Ovary (tissue), 9 donors: ENCODE data around the gene SLC9A8. TPM values are rescaled to one million over a fixed set of nuclear protein-coding genes. Genes with fewer than 3 reads are reported as not detected.
A peak's percentile ranks its signal among the peaks of the same experiment; 100 is the strongest.

ENCODE experiments used
- DNase-seq, 5 donors: peaks; one replicate each; pipeline ENCODE4 v3.0.0-alpha.2; 2019 to 2020
- H3K27ac ChIP-seq, 2 donors: fragments of 200-600 bp; one replicate each; pipeline versions ENCODE4 v1.5.1 to v1.8.0; 2019 to 2022
- H3K27me3 ChIP-seq: fragments of 200-600 bp; one replicate; pipeline ENCODE4 v1.8.0; 2022
- H3K36me3 ChIP-seq: fragments of 200-600 bp; sonication (generic); one replicate; pipeline ENCODE4 v1.5.1; 2019
- H3K4me1 ChIP-seq: one replicate; pipeline ENCODE4 v1.8.1; 2013; ENCODE audit warnings: mild to moderate bottlenecking, moderate library complexity; ENCODE audit not compliant: insufficient read depth
- H3K4me3 ChIP-seq: fragments of 200-600 bp; sonication (generic); one replicate; pipeline ENCODE4 v1.5.1; 2017
- H3K9me3 ChIP-seq, 2 donors: fragments of 200-600 bp in 1 of 2; sonication (generic) in 1 of 2; one replicate each; pipeline versions ENCODE4 v1.5.1 to v1.8.1; 2013 to 2019; ENCODE audit warnings: mild to moderate bottlenecking in 1 of 2, moderate library complexity in 1 of 2
- EP300 ChIP-seq: sonication (generic); formaldehyde crosslinking; IDR thresholded peaks from one replicate; pipeline ENCODE4 v1.6.1; 2017; ENCODE audit warnings: antibody characterized with exemption
- POLR2A ChIP-seq: fragments of 450-650 bp; IDR thresholded peaks from one replicate; pipeline ENCODE4 v1.6.1; 2017; ENCODE audit warnings: antibody characterized with exemption, mild to moderate bottlenecking, moderate library complexity
- WGBS, 3 donors: extraction: QIAGEN DNeasy Blood & Tissue Kit in 1 of 3; methylation state at CpG; one replicate each; pipeline versions ENCODE4 v1.1.5 to v1.1.7; 2013 to 2017; 5-methylcytosine and 5-hydroxymethylcytosine counted together
- intact Hi-C, 4 donors: fragments of 100-400 bp; cut with DNase I; formaldehyde crosslinking; loops; one replicate each; pipeline versions ENCODE4 v1.11.0 to v1.15.1; 2022 to 2023
- polyA plus RNA-seq, 2 donors: library from polyadenylated mRNA; stranded (reverse); fragments of 200-250 nt in 1 of 2; fragments of 350-450 nt in 1 of 2; fragmentation: Illumina TruSeq in 1 of 2; extraction: RNeasy Lipid Tissue Mini Kit (QIAGEN cat#74804) in 1 of 2; gene quantifications; one replicate each; pipeline ENCODE4 v1.2.3, GENCODE V29; 2013 to 2014
- total RNA-seq, 7 donors: library from RNA; depleted of rRNA in 2 of 7; stranded (reverse); fragments of >200 nt in 2 of 7; fragmentation: NEBNext Ultra II Directional in 3 of 7; extraction: Animal tissue kit (Norgen Biotek cat#: 25700) in 3 of 7; gene quantifications; one replicate each; pipeline versions ENCODE4 v1.1.0 to v1.2.4, GENCODE V29; 2016 to 2023
- TF ChIP-seq, protein P1 (sequence below), 3 donors: fragments of 450-650 bp in 2 of 3; fragments of 200-600 bp in 1 of 3; IDR thresholded peaks; one replicate each; pipeline versions ENCODE4 v1.5.1 to v1.8.0; 2016 to 2022; ENCODE audit warnings: antibody characterized with exemption in 3 of 3, mild to moderate bottlenecking in 1 of 3
- donor health status: DM: no; HTN: no; CAD: no; lungs with moderate emphysema.
- donor health status: DM: no; HTN: no; CAD: no.
- donor health status: Bipolar disorder and iron deficiency.
- donor health status: DM: yes; HTN: yes; CAD: no.
- donor health status: DM: no; HTN: no; CAD: no.
- donor health status: DM: yes; HTN: yes; CAD: no.

Gene SLC9A8
- total and polyA plus RNA-seq, 9 donors, result 3.9 to 11.4 (median 7.7) TPM

DNA sequence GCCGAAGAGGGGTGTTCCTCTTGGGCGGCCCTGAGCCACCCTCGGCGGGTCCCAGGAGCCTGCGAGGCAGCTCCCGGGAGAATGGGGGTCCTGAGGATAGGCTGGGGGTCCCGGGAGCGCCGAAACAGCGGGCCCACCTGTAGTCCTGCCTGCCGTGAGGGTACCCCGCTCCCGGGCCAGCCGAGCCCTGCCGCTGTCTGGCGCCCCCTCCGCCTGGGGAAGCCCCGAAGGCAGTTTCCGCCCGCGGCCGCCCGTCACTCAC is 102.4 kb downstream of the SLC9A8 start:
- DNase-seq, result peak in 1 of 5 donors; percentile 50
- H3K27me3 ChIP-seq, result no peaks in the 10 kb centered on the region
- H3K9me3 ChIP-seq, result no peaks in the 10 kb centered on the region
- H3K4me3 ChIP-seq, result peak overlapping the region; percentile 100
- peaks cover 7% of the 10 kb centered on the region for H3K4me1 ChIP-seq
- intact Hi-C loops, result no loop called here
- H3K27ac ChIP-seq, result peak overlapping the region; percentile 100
- 0 to 1% (median 1%) methylated on average over 10 to 23 of the region's 23 CpGs for WGBS, 3 donors
- H3K36me3 ChIP-seq, result no peaks in the 10 kb centered on the region
- TF ChIP-seq, protein P1, sequence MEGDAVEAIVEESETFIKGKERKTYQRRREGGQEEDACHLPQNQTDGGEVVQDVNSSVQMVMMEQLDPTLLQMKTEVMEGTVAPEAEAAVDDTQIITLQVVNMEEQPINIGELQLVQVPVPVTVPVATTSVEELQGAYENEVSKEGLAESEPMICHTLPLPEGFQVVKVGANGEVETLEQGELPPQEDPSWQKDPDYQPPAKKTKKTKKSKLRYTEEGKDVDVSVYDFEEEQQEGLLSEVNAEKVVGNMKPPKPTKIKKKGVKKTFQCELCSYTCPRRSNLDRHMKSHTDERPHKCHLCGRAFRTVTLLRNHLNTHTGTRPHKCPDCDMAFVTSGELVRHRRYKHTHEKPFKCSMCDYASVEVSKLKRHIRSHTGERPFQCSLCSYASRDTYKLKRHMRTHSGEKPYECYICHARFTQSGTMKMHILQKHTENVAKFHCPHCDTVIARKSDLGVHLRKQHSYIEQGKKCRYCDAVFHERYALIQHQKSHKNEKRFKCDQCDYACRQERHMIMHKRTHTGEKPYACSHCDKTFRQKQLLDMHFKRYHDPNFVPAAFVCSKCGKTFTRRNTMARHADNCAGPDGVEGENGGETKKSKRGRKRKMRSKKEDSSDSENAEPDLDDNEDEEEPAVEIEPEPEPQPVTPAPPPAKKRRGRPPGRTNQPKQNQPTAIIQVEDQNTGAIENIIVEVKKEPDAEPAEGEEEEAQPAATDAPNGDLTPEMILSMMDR (IDR thresholded peaks at IDR 0.05), result no peak
- TF ChIP-seq POLR2A (no peak), EP300 (no peak)

DNA sequence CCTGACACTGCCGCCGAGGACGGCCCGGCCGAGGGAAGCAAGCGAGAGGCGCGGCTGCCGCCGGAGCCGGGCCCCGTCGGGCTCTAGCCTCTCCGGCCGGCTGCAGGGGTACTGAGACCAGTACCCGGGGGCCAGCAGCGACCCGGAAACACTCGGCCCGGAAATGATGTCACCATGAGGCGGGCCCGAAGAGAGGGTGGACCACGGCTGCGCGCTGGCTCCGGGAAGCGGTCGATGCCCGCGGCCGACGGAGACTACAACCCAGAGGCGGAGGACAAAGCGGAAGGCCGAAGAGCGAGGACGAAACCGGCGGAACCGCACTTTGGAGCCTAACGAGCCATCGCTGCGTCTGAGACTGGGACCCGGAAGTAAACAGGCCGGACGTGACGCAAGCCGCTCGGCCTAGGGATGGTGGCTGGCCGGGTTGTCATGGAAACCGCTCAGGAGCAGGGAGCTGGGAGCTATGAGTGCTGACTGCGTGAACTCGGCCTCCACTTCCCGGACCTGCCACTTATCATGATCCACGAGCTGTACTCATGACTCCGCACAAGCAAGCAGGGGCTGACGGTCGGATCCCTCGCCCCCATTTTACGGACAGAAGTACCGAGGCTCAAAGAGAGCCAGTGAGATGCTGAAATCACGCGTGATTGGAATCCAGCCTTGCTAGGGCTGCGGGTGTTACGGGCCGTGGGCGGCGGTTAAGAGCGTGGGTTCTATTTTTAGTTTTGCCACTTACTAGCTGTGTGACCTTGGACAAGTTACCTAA is 102.9 kb downstream of the SLC9A8 start, which contains the start of gene SPATA2:
Gene SPATA2, minus strand, starts transcription at position 150 of the 766 bp plus-strand sequence. CDS start 7,039 bp downstream, outside the sequence.
- TF ChIP-seq POLR2A (peak; percentile 54), EP300 (no peak)
- TF ChIP-seq, protein P1 (IDR thresholded peaks at IDR 0.05), result no peak
- peaks cover 7% of the 10 kb centered on the region for H3K4me1 ChIP-seq
- H3K27me3 ChIP-seq, result no peaks in the 10 kb centered on the region
- DNase-seq, result peak; percentile 96 to 97 (median 97)
- 0 to 1% (median 0%) methylated on average over 32 to 69 of the region's 69 CpGs for WGBS, 3 donors
- H3K27ac ChIP-seq, result peak within 1 kb of the TSS; percentile 100
- intact Hi-C loops, result no loop called here
- H3K9me3 ChIP-seq, result no peaks in the 10 kb centered on the region
- H3K36me3 ChIP-seq, result no peaks in the 10 kb centered on the region
- H3K4me3 ChIP-seq, result peak within 1 kb of the TSS; percentile 100

DNA sequence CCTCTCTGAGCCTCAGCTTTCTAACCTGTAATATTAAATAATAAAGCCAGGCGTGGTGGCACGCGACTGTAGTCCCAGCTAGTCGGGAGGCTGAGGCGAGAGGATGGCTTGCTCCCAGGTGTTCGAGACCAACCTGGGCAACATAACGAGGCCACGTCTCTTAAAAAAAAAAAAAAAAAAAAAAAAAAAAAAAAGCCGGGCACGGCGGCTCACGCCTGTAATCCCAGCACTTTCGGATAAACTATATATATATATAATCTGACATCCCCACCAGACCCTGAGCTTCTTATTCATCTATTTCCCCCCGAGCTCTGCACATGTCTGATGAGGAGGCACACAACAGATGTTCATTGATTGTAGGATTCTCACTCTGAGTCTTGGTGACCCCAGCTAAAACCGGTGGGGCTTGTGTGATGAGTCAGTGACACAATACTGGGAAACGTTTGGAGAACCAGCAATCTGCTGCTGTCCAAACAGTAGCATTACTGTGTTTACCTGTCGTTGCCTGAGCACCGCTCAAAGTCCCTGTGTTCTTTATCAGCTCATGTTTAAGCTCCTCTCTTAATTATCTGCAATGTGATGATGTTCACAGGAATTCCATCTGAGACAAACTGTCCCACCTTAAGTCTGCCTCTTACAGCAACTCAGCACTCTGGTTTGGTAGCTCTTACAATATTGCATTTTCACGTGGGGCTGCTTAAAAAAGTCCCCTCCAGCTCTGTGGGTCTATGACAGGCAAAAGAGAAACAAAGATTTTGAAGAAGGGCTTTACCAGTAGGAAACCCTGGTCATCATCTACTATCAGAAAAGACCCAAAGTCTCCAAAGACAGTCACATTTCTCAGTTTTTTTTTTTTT is 103.7 kb downstream of the SLC9A8 start:
- WGBS, 3 donors, result 30 to 45% (median 37%) methylated on average over 19 of the region's 19 CpGs
- H3K4me3 ChIP-seq, result peak overlapping the region; percentile 100
- H3K4me1 ChIP-seq, result peaks cover 7% of the 10 kb centered on the region
- H3K27ac ChIP-seq, result peak overlapping the region; percentile 100
- H3K36me3 ChIP-seq, result no peaks in the 10 kb centered on the region
- no peaks in the 10 kb centered on the region for H3K9me3 ChIP-seq
- TF ChIP-seq, protein P1 (IDR thresholded peaks at IDR 0.05), result no peak
- TF ChIP-seq POLR2A, result no peak
- no peak for TF ChIP-seq EP300
- intact Hi-C loops, result no loop called here
- no peak for DNase-seq
- H3K27me3 ChIP-seq, result no peaks in the 10 kb centered on the region

DNA sequence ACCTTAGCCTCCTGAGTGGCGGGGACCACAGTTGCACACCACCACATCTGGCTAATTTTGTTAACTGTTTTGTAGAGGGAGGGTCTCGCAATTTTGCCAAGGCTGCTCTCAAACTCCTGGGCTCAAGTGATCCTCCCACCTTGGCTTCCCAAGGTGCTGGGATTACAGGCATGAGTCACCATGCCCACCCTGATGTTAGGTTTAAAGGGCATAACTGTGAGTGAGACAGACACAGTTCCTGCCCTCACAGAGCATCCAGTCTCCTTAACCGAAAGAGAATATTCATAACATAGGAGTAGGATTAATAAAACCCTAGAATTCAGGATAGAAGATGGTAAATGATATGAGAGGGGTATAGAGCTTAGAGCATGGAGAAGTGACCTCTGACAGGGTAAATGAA is 105.8 kb downstream of the SLC9A8 start:
- Histone ChIP-seq H3K27ac (no peak overlapping the region), H3K9me3 (no peaks in the 10 kb centered on the region), H3K4me1 (peaks cover 7% of the 10 kb centered on the region), H3K4me3 (no peak overlapping the region), H3K27me3 (no peaks in the 10 kb centered on the region), H3K36me3 (no peaks in the 10 kb centered on the region)
- DNase-seq, result no peak
- intact Hi-C loops, result no loop called here
- TF ChIP-seq, protein P1 (IDR thresholded peaks at IDR 0.05), result no peak
- no peak for TF ChIP-seq POLR2A
- TF ChIP-seq EP300, result no peak
- 81 to 85% (median 82%) methylated on average over 3 of the region's 3 CpGs for WGBS, 3 donors
